ENCODE results near the gene FOXB1.

The FOXB1 gene

GRCh38 chr15:60004846-60005351 lies 788 bp downstream of the FOXB1 start:
- Histone ChIP-seq H3K27me3 (ENCODE audit: control insufficient read depth in 1 of 2, insufficient read depth in 1 of 2, low read length in 2 of 2) (peaks cover 88 to 99% of the 10 kb centered on the region in 2 experiments), H3K14ac (ENCODE audit: low read length in 2 of 2) (no peak overlapping the region), H3K23ac (ENCODE audit: low read length in 2 of 2) (peak overlapping the region in 1 of 2 experiments; percentile 81), H2AFZ (ENCODE audit: low read depth, low read length) (no peak overlapping the region), H2BK5ac (ENCODE audit: low read depth, low read length, poor library complexity, severe bottlenecking) (no peak overlapping the region), H3K4me1 (ENCODE audit: control insufficient read depth, insufficient read depth, low read depth, low read length) (peaks cover 29% of the 10 kb centered on the region), H3K79me1 (replicated peaks; ENCODE audit: low read length, poor library complexity, severe bottlenecking) (no peaks in the 10 kb centered on the region), H3K9ac (ENCODE audit: low read length) (no peak overlapping the region), H3K4me2 (ENCODE audit: low read length, poor library complexity, severe bottlenecking) (peak overlapping the region; percentile 40), H4K8ac (ENCODE audit: low read length) (no peak overlapping the region), H3K27ac (ENCODE audit: low read length, poor library complexity, severe bottlenecking) (no peak overlapping the region), H3K9me3 (ENCODE audit: control insufficient read depth, low read length) (no peaks in the 10 kb centered on the region), H2BK12ac (ENCODE audit: low read length in 2 of 2) (no peak overlapping the region), H2AK5ac (ENCODE audit: low read length, severe bottlenecking) (no peak overlapping the region), H2BK15ac (ENCODE audit: low read depth, poor library complexity, severe bottlenecking) (no peak overlapping the region), H3K4ac (ENCODE audit: low read depth in 1 of 2, low read length in 2 of 2) (no peak overlapping the region), H4K91ac (ENCODE audit: low read length) (no peak overlapping the region), H3K18ac (ENCODE audit: low read depth in 1 of 2, low read length in 2 of 2) (no peak overlapping the region), H3K4me3 (ENCODE audit: insufficient read depth in 1 of 2, low read depth in 1 of 2, low read length in 2 of 2) (peak overlapping the region; percentile 39 to 72), H2BK120ac (ENCODE audit: low read depth, low read length) (no peak overlapping the region), H3K36me3 (ENCODE audit: control insufficient read depth in 1 of 2, insufficient read depth in 2 of 2, low read depth in 1 of 2, low read length in 2 of 2) (peaks cover 0 to 11% of the 10 kb centered on the region in 2 experiments)
- DNase-seq: peak; percentile 14
- WGBS: under 1% methylated on average over 39 of the region's 44 CpGs

GRCh38 chr15:60005352-60006202 lies 1.5 kb downstream of the FOXB1 start:
- Histone ChIP-seq H3K27ac (ENCODE audit: low read length, poor library complexity, severe bottlenecking) (no peak overlapping the region), H3K9ac (ENCODE audit: low read length) (peak overlapping the region; percentile 16)
- 3% methylated on average over 77 of the region's 77 CpGs for WGBS

GRCh38 chr15:60006203-60006862 lies 2.2 kb downstream of the FOXB1 start:
- no peak overlapping the region for H2AK5ac ChIP-seq (ENCODE audit: low read length, severe bottlenecking)
- peak overlapping the region; percentile 84 for H3K4me2 ChIP-seq (ENCODE audit: low read length, poor library complexity, severe bottlenecking)
- H3K18ac ChIP-seq (ENCODE audit: low read depth in 1 of 2, low read length in 2 of 2): peak overlapping the region in 1 of 2 experiments; percentile 77
- peaks cover 29% of the 10 kb centered on the region for H3K4me1 ChIP-seq (ENCODE audit: control insufficient read depth, insufficient read depth, low read depth, low read length)
- no peak overlapping the region for H2BK15ac ChIP-seq (ENCODE audit: low read depth, poor library complexity, severe bottlenecking)
- H3K4me3 ChIP-seq (ENCODE audit: insufficient read depth in 1 of 2, low read depth in 1 of 2, low read length in 2 of 2): peak overlapping the region; percentile 39 to 72
- H4K91ac ChIP-seq (ENCODE audit: low read length): no peak overlapping the region
- H3K23ac ChIP-seq (ENCODE audit: low read length in 2 of 2): no peak overlapping the region
- no peak overlapping the region for H2AFZ ChIP-seq (ENCODE audit: low read depth, low read length)
- H3K14ac ChIP-seq (ENCODE audit: low read length in 2 of 2): no peak overlapping the region
- peak; percentile 81 for DNase-seq
- no peaks in the 10 kb centered on the region for H3K9me3 ChIP-seq (ENCODE audit: control insufficient read depth, low read length)
- H3K4ac ChIP-seq (ENCODE audit: low read depth in 1 of 2, low read length in 2 of 2): no peak overlapping the region
- WGBS: 2% methylated on average over 18 of the region's 32 CpGs
- no peak overlapping the region for H2BK120ac ChIP-seq (ENCODE audit: low read depth, low read length)
- H2BK5ac ChIP-seq (ENCODE audit: low read depth, low read length, poor library complexity, severe bottlenecking): no peak overlapping the region
- no peaks in the 10 kb centered on the region for H3K79me1 ChIP-seq (replicated peaks; ENCODE audit: low read length, poor library complexity, severe bottlenecking)
- H3K27me3 ChIP-seq (ENCODE audit: control insufficient read depth in 1 of 2, insufficient read depth in 1 of 2, low read length in 2 of 2): peaks cover 87 to 99% of the 10 kb centered on the region in 2 experiments
- peaks cover 0 to 11% of the 10 kb centered on the region in 2 experiments for H3K36me3 ChIP-seq (ENCODE audit: control insufficient read depth in 1 of 2, insufficient read depth in 2 of 2, low read depth in 1 of 2, low read length in 2 of 2)
- H3K9ac ChIP-seq (ENCODE audit: low read length): peak overlapping the region; percentile 16
- no peak overlapping the region for H2BK12ac ChIP-seq (ENCODE audit: low read length in 2 of 2)
- peak overlapping the region; percentile 60 for H4K8ac ChIP-seq (ENCODE audit: low read length)
- no peak overlapping the region for H3K27ac ChIP-seq (ENCODE audit: low read length, poor library complexity, severe bottlenecking)

More at GRCh38 chr15:60005352-60006202, 1.5 kb downstream of the FOXB1 start:
- H2BK120ac ChIP-seq (ENCODE audit: low read depth, low read length): peak overlapping the region; percentile 19
- peak overlapping the region in 1 of 2 experiments; percentile 0 for H3K18ac ChIP-seq (ENCODE audit: low read depth in 1 of 2, low read length in 2 of 2)
- H3K4me1 ChIP-seq (ENCODE audit: control insufficient read depth, insufficient read depth, low read depth, low read length): peaks cover 29% of the 10 kb centered on the region
- H2BK12ac ChIP-seq (ENCODE audit: low read length in 2 of 2): no peak overlapping the region
- peaks cover 88 to 99% of the 10 kb centered on the region in 2 experiments for H3K27me3 ChIP-seq (ENCODE audit: control insufficient read depth in 1 of 2, insufficient read depth in 1 of 2, low read length in 2 of 2)
- no peaks in the 10 kb centered on the region for H3K9me3 ChIP-seq (ENCODE audit: control insufficient read depth, low read length)
- H3K4me2 ChIP-seq (ENCODE audit: low read length, poor library complexity, severe bottlenecking): peak overlapping the region; percentile 84
- no peak overlapping the region for H2AK5ac ChIP-seq (ENCODE audit: low read length, severe bottlenecking)
- H2BK15ac ChIP-seq (ENCODE audit: low read depth, poor library complexity, severe bottlenecking): no peak overlapping the region
- H3K79me1 ChIP-seq (replicated peaks; ENCODE audit: low read length, poor library complexity, severe bottlenecking): no peaks in the 10 kb centered on the region
- H3K4me3 ChIP-seq (ENCODE audit: insufficient read depth in 1 of 2, low read depth in 1 of 2, low read length in 2 of 2): peak overlapping the region; percentile 18 to 72
- H4K8ac ChIP-seq (ENCODE audit: low read length): peak overlapping the region; percentile 28
- no peak overlapping the region for H3K14ac ChIP-seq (ENCODE audit: low read length in 2 of 2)
- peak overlapping the region in 1 of 2 experiments; percentile 61 for H3K23ac ChIP-seq (ENCODE audit: low read length in 2 of 2)
- peaks cover 0 to 11% of the 10 kb centered on the region in 2 experiments for H3K36me3 ChIP-seq (ENCODE audit: control insufficient read depth in 1 of 2, insufficient read depth in 2 of 2, low read depth in 1 of 2, low read length in 2 of 2)
- no peak overlapping the region for H2BK5ac ChIP-seq (ENCODE audit: low read depth, low read length, poor library complexity, severe bottlenecking)
- no peak overlapping the region for H4K91ac ChIP-seq (ENCODE audit: low read length)
- DNase-seq: no peak
- no peak overlapping the region for H2AFZ ChIP-seq (ENCODE audit: low read depth, low read length)
- no peak overlapping the region for H3K4ac ChIP-seq (ENCODE audit: low read depth in 1 of 2, low read length in 2 of 2)

- WGBS: 2% methylated on average over 4 of the region's 4 CpGs
- Histone ChIP-seq H3K23ac (ENCODE audit: low read length in 2 of 2) (no peak overlapping the region), H3K14ac (ENCODE audit: low read length in 2 of 2) (no peak overlapping the region), H3K9ac (ENCODE audit: low read length) (peak overlapping the region; percentile 16), H3K18ac (ENCODE audit: low read depth in 1 of 2, low read length in 2 of 2) (no peak overlapping the region), H2AK5ac (ENCODE audit: low read length, severe bottlenecking) (no peak overlapping the region), H4K8ac (ENCODE audit: low read length) (no peak overlapping the region), H2BK5ac (ENCODE audit: low read depth, low read length, poor library complexity, severe bottlenecking) (no peak overlapping the region), H3K9me3 (ENCODE audit: control insufficient read depth, low read length) (no peaks in the 10 kb centered on the region), H2BK120ac (ENCODE audit: low read depth, low read length) (no peak overlapping the region), H3K4ac (ENCODE audit: low read depth in 1 of 2, low read length in 2 of 2) (no peak overlapping the region), H3K4me3 (ENCODE audit: insufficient read depth in 1 of 2, low read depth in 1 of 2, low read length in 2 of 2) (peak overlapping the region in 1 of 2 experiments; percentile 72), H3K79me1 (replicated peaks; ENCODE audit: low read length, poor library complexity, severe bottlenecking) (no peaks in the 10 kb centered on the region), H2BK12ac (ENCODE audit: low read length in 2 of 2) (no peak overlapping the region), H3K27ac (ENCODE audit: low read length, poor library complexity, severe bottlenecking) (no peak overlapping the region), H4K91ac (ENCODE audit: low read length) (no peak overlapping the region), H3K27me3 (ENCODE audit: control insufficient read depth in 1 of 2, insufficient read depth in 1 of 2, low read length in 2 of 2) (peaks cover 83 to 99% of the 10 kb centered on the region in 2 experiments), H3K4me1 (ENCODE audit: control insufficient read depth, insufficient read depth, low read depth, low read length) (peaks cover 29% of the 10 kb centered on the region), H3K4me2 (ENCODE audit: low read length, poor library complexity, severe bottlenecking) (no peak overlapping the region), H2BK15ac (ENCODE audit: low read depth, poor library complexity, severe bottlenecking) (no peak overlapping the region), H2AFZ (ENCODE audit: low read depth, low read length) (no peak overlapping the region), H3K36me3 (ENCODE audit: control insufficient read depth in 1 of 2, insufficient read depth in 2 of 2, low read depth in 1 of 2, low read length in 2 of 2) (peaks cover 0 to 11% of the 10 kb centered on the region in 2 experiments)
- no peak for DNase-seq
Measured at GRCh38 chr15:60006873-60007272, 2.8 kb downstream of the FOXB1 start.
